GM19099 (cell line): ENCODE measurements around the gene ETV3.

Experiments
- POLR2A ChIP-seq: IDR thresholded peaks from 3 replicates; pipeline ENCODE4 v1.6.1; 2011; ENCODE audit warnings: low read depth; ENCODE audit not compliant: insufficient read length; ENCODE audit errors: extremely low read depth

The ETV3 gene

DNA sequence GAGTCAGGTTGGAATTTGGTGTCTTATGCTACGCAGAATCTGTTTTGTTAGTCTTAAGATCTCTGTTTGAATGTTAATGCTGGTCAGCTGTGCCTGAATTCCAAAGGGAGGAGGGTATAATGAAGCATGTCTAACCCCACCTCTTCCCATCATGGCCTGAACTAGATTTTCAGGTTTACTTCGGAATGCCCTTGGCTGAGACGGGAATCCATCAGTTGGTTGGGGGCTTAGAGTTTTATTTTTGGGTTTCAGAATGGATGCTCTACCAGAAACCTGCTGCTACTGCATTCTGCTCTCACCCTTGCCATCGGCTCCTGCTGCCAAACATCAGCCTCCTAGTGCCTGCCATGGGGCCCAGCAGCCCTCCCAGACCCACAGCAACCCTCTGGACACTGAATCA, 24.1 kb upstream of the ETV3 start:
- no peak for TF ChIP-seq POLR2A

DNA sequence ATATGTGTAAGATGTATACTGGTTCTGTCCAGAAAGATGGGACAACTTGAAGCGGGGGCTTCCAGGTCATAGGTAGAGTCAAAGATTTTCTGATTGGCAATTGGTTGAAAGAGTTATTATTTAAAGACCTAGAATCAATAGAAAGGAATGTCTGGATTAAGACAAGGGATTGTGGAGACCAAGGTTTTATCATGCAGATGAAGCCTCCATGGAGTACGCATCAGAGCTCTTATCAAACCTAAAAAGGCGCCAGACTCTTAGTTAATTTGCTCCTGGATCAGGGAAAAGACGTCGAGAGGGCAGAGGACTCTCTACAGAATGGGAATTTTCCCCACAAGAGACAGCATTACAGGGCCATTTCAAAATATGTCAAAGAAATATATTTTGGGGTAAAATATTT, 23.7 kb upstream of the ETV3 start:
- TF ChIP-seq POLR2A: no peak

DNA sequence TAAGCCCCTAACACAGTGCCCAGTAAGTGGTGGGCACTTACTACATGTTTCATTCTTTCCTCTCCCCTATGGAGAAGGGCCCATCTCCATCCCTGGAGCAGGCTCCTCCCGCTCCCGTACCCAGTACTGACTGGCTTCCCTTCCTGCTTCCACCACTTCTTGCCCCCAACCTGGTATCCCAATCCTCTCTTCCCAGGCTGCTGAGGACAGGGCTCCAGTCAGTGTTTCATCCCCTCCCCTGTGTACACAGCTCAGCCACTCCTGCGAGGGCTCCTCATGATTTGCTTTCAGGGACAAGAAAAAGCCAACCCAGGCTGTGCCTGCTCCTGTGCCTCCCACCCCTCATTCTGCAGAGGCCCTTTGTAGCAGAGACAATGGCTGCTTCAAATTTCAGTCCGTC, 20.8 kb upstream of the ETV3 start:
- no peak for TF ChIP-seq POLR2A

DNA sequence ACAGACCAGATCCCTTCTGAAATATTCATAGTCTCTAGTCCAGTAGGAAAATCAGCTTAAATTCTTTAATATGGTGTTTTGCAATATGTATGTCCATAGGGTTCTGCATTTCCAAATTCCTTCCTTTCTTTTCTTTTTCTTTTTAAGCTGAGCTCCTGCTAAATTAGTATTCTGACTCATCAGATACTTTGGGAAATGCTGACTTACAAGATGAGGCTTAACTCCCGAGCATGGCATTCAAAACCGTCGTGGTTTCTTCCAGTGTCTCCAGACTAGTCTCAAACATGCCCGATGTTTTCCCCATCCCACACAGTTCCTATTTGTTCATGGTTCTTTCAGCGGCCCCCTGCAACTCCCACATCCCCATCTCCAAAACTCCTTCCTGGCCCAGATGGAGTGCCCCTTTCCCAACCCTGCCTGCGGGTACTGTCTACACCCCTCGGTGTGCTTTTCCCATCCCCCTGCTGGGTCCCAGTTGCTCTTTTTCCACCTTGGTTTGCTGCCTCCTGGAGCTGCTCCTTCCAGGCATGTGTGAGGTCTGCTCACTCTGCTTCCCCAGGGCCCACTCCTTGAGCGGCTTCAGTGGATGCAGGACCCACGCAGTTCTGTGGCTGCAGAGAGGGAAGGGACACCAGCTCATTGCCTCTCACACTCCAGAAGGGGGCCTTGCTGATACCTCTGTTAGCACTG, 19.5 kb upstream of the ETV3 start:
- TF ChIP-seq POLR2A: no peak

DNA sequence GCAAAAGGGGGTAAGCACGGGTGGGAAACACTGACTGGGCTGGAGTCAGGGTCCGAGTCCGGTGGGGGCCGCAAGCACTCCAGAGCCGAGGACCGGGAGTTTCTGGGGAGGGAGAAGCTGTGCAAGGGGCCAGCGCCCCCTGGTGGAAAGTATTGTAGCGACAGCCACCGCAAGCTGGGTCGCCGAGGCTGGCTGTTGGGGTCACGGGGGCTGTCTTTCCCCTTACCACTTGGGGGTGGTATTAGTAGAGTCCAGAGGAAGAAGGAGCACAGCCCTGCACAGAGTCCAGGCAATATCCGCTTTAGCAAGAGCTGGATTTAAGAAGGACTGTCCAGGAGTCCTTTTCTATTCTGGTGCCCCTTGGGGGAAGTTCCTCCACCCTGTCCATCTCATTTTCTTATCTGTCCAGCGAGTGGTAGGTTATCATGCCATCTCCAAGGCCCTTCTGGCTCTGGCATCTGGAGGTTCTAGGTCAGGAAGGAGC, 17.9 kb upstream of the ETV3 start:
- no peak for TF ChIP-seq POLR2A

DNA sequence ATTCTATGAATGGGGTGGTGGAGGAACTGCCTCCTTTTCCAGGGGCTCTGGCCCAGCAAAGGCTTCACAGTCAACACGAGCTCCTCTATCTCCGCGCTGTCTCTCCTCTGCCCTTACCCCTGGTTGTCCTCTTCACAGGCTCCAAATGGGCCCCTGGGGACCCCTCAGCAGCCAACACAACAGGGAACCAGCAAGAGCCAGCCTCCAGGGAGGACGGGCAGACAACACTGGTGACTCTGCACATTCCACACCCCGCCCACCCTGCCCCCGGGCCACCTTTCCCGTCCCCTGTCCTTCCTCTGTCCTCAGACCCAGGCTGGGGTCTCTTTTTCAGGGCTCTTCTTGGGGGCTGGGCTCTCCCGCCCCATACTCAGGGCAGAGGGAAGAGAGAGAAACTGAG, 17.5 kb upstream of the ETV3 start:
- TF ChIP-seq POLR2A: no peak

DNA sequence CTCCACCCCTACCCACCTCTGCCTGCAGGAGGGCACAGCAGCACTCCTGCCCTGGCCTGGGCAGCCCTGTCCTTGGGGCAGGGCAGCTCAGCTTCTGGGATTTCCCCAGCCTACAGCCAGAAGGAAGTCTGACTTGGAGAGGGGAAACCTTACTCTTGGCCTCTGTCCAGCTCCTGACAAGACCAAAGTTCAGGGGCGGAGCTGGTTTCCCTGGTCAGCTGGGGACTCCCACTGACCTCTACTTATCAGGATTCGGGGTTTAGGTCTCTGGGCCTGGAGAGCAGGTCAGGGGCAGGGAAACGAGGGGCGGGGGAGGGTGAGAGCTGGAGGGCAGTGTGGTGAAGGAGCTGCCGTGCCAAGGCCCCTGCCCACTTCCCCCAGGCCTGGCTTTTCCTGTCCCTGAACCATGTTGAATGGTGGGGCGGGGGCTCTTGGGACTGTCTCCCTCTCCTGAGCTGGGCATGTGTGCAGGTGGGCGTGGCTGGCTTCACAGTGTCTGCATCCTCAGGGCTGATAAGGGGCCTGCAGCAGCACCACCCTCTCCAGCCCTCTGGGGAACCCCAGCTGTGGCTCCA, 16.8 kb upstream of the ETV3 start:
- TF ChIP-seq POLR2A: no peak

DNA sequence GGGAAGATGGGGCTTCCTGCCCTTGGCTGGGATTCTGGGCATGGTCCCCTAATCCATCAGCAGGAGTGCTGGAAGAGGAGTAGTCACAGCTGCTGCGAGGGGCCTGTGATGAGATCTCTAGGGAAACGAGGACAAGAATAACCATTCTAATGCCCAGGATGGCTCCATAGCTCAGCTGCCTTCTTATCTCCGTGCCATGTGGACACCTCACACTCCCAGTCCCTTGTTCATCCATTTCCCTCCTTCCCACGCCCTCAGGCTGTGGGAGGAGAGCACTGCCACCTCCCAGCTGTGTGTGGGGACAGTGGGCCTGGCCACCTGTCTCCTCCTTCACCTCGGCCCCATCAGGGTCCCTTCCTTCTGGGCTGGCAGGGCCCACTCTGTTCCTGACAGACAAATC, 16.1 kb upstream of the ETV3 start:
- TF ChIP-seq POLR2A: no peak

DNA sequence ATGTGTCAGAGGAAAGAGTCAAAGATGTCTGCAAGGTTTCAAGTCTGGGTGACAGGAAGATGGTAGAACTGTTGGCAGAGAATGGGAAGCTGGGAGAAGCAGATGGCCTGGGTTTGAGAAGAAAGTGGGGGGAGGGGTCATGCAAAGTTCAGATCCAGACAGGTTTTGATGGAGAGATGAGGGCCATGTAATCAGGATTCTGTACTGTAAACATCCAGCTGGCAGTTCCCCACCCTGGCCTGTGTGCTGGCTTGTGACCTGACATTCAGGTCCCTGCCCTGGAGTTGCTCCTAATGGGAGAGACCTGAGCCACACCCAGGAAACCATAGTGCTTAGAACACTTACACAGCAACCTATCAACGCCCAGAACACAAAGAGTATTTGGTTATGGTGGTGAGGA, 15.6 kb upstream of the ETV3 start:
- TF ChIP-seq POLR2A: no peak

DNA sequence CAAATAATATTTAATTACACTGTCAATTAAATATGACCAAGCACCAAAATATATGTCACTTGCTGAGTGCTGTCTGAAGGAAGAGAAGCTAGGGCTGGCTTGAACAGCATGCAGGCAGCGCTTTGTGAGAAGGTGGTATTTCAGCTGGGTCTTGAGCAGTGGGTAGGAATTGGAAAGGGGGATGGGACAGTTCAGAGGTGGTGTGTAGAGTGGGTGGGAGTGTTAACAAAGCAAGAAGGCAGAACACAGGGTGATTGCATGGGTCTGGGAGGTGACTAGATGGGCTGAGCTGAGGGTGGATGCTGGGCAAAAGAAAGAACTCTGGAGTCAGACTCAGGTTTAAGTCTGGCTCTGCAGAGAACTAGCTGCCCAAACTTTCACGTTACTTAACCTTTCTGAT, 14.3 kb upstream of the ETV3 start:
- no peak for TF ChIP-seq POLR2A

DNA sequence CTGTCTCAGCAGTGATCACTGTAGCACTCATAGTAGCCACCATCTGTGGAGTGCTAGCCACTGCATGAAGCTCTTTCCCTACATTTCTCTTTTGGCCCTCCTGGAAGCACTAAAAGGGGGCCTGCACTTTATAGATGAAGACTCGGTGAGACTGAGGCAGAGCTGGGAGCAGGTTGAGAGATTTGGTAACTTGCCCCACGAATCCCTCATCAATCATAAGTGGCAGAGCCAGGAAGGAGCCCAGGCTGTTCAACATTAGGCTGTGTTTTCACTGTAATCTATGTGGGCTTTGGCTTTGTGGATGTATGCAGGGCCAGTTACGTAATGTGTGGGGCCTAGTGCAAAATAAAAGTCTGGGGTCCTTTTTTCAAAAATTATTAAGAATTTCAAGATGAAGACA, 13.3 kb upstream of the ETV3 start:
- TF ChIP-seq POLR2A: no peak

DNA sequence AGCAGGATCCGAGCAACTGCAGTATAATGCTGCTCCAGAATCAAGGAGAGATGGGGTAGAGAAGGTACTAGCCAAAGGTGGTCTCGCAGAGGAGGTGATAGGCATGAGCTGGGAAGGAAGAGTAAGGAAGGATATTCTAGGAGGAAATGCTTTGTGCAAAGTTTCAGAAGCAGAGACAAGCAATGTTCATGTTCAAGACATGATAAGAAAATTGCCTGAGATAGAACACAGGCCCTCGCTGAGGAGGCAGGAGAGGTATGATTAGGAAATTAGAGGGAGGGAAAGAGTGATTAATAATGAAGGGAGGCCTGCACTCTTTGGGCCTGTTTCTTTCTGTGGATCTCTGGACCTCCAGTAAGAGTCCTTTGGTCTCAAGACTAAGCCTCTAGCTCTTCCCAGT, 12.9 kb upstream of the ETV3 start:
- no peak for TF ChIP-seq POLR2A

DNA sequence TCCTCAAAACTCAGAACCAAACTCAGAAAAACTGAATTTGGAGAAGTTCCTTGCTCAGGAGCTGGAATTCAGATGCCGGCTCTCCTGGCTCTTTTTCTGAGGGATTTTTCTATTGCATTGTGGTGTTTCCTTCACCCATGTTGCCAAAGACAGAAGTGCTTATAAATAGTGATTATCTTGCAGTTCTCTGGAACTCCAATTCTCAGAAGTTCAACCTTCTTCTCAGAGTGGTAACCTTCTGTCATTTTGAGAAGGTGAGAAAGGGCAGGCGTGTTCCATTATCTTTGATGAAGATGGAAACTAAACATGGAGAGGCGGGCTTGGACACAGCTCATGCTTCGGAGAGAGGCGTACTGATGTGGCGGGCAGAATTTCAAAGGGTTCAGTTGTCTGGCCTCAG, 12.4 kb upstream of the ETV3 start:
- TF ChIP-seq POLR2A: no peak

DNA sequence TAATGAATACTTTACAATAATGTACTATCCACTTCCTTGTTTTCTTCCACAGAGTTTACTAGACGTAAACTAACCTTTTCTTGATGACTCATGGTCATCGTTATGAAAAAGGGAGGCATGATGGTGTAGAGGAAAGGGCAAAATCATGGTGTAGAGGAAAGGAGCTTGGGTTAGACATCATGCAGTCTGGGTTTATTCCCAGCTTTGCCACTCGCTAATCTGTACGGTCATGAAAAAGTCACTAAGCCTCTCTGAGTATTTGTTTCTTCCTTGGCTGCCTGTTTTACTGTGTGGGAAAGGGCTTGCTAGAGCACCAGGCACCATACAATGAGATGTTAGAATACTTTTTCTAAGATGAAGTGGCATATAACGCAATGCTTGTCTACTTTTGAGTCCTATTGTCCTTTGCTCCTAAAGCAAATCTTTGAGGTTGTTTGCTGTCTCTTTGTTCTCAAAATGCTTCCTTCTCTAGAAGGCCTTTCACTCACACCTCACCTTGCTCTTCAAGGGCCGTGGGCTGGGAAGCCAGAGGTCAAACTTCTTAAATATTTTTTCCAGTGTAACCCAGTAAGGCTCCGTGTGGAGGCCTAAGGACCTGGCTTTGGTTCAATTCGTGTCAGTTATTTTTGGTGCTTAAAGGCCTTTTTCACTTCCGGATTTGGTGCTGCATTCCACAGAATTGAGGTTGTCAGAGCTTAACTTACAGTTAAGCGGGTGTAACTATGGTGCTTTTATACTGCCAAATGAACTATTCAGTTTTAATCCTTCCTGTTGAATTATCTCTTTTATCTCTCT, 9.9 kb upstream of the ETV3 start:
- TF ChIP-seq POLR2A: no peak

DNA sequence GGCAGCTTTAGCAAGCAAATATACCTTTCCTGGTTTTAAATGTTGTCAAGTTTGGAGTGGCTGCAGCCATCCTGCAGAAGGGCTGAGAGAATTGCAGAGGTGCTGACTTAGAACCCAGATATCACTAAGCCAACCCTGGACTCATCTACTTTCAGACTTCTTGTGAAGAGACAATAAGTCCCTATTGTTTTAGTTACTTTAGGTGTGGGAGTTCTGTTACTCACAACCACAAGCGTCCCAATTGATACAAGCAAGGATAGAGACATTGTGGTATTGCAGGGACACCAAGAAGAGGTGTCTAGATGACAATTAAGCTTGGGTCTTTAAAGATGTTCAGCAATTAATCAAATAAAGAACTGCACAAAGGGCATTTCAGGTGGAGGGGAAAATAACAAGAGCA, 8.8 kb upstream of the ETV3 start:
- TF ChIP-seq POLR2A: no peak

DNA sequence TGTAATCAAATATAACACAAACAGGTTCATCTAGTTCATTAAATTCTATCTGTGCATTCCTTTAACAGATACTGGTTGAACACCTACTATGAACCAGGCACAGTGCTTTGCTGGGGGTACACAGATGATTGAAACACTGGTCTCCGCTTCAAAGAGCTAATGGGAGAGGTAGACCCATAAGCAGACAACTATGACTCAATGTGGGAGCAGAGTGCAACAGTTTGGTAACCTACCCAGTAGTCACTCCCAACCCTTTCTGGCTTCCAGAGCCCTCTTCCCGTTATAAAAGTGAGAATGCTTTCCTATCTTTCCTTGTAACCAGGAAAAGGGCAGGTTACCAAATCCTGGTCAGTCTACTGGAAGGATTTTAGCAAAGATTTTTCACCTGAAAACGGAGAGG, 8.0 kb upstream of the ETV3 start:
- TF ChIP-seq POLR2A: no peak
